ENCODE measurements around the gene OR12D2.

Gene OR12D2

DNA sequence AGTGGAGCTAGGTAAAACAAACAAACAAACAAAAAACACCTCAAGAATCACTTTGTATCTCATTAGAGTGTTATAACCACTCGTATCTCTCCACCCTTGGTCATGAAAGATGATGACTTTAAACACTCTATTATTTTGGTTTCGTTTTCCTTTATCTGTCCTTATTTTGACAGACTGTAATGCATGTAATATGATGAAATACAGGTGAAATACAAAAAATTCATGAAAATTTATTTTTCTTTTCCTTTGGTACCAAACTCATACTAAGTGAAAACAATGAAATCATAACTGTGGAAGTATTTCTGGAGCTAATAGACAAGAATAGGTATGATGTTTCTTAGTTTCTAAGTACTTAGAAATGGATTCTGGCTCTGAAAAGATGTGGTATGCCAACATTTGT is 4.1 kb downstream of the OR12D2 start:
- TF ChIP-seq, protein P1, sequence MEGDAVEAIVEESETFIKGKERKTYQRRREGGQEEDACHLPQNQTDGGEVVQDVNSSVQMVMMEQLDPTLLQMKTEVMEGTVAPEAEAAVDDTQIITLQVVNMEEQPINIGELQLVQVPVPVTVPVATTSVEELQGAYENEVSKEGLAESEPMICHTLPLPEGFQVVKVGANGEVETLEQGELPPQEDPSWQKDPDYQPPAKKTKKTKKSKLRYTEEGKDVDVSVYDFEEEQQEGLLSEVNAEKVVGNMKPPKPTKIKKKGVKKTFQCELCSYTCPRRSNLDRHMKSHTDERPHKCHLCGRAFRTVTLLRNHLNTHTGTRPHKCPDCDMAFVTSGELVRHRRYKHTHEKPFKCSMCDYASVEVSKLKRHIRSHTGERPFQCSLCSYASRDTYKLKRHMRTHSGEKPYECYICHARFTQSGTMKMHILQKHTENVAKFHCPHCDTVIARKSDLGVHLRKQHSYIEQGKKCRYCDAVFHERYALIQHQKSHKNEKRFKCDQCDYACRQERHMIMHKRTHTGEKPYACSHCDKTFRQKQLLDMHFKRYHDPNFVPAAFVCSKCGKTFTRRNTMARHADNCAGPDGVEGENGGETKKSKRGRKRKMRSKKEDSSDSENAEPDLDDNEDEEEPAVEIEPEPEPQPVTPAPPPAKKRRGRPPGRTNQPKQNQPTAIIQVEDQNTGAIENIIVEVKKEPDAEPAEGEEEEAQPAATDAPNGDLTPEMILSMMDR (IDR thresholded peaks at IDR 0.05) = no peak
- DNase-seq (ENCODE audit: low spot score) = no peak
- H3K27ac ChIP-seq = no peak overlapping the region
- H3K4me3 ChIP-seq = no peak overlapping the region

DNA sequence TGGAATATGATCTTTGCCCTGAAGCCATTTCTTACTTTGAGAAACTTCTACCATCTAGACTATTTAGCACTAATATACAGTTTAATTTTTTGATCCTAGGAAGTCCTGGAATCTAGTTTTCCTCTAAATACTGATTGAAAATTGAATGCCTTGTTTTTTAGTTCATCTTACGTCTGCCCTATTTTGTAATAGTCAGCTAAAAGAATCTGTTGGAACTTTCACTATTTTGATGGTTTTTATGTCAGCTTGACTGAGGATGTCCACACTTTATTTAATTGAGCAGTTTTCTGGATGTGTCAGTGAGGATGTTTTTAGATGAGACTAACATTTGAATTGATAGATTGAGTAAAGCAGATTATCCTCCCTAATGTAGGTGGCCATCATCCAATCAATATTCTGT is 8.4 kb downstream of the OR12D2 start:
- H3K27ac ChIP-seq = no peak overlapping the region
- H3K4me3 ChIP-seq = no peak overlapping the region
- TF ChIP-seq, protein P1 (IDR thresholded peaks at IDR 0.05) = no peak
- DNase-seq (ENCODE audit: low spot score) = no peak

DNA sequence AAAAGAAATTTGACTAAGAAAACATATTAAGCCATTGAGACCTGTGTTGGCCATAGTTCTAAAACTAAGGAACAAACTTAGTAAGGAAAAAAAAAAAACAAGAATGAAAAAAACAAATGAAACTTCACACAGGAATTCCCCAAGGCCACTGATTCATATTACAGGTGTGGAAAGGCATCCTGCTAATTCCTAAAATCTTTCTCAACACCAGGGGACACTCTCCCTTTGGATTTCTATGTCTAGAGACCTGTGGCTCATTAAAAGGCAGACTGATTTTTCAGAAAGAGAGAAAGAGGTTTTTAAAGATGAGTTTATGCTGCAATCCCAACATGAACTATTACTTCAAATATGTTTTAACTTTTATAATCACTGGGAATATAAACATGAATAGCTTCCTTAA is 19.2 kb downstream of the OR12D2 start, which contains the start of gene OR12D1:
OR12D1 (plus strand) TSS at position 341 of the 400 bp plus-strand sequence.
- TF ChIP-seq, protein P1 (IDR thresholded peaks at IDR 0.05) = no peak
- Histone ChIP-seq H3K4me3 (no peak within 1 kb of the TSS), H3K27ac (no peak within 1 kb of the TSS)
- no peak for DNase-seq (ENCODE audit: low spot score)

DNA sequence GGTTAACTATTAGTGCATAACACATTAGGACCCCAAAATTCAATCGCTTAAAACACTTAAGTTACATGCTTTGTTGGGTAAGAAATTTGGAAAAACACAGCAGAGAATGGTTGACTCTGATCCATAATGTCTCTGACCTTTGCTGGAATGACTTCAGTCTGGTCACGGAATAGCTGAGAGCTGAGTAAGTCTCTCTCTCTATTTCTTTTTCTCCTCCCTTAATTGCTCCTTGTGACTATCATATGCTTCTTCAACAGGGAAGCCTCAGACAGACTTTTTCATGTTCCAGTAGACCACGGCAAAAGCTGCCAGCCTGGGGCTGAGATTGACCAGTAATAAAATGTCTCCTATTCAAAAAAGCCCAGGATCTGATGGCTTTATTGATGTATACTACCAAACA is 24.1 kb downstream of the OR12D2 start:
- H3K27ac ChIP-seq = no peak overlapping the region
- DNase-seq (ENCODE audit: low spot score) = no peak
- TF ChIP-seq, protein P1 (IDR thresholded peaks at IDR 0.05) = no peak
- H3K4me3 ChIP-seq = no peak overlapping the region

DNA sequence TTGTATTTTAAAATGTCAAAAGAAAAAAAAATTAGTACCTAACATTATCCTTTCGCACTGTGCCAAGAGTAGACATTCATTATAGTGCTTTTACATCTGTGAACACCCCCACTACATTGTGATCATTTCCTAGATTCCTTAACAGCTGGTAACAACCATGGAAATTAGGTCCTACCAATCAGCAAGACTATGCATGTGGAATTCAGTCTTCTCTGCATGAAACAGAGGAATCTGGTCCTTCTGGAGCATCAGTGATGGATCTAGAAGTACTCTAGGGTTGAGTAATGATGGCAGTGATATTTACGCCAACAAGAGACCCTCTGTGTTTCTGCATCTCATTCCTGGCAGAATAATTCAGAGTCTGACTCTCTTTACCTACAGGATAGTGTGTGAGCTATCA is 28.7 kb downstream of the OR12D2 start:
- TF ChIP-seq, protein P1 (IDR thresholded peaks at IDR 0.05) = no peak
- H3K4me3 ChIP-seq = no peak overlapping the region
- DNase-seq (ENCODE audit: low spot score) = no peak
- no peak overlapping the region for H3K27ac ChIP-seq

DNA sequence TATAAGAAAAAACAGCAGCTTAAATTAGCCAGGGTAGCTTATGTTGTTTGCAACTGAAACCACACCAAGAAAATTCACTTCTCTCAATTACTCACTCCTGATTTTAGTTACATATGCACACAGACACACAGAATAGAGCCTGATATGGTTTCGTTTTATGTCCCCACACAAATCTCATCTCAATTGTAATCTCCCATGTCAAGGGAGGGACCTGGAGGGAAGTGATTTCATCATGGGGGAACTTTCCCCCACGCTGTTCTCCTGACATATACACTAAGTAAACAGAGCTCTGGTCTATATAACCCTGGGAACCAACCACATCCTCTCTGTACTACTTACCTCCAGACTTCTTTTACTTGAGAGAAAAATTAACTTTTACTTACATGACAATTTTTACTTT is 29.1 kb downstream of the OR12D2 start:
- no peak overlapping the region for H3K4me3 ChIP-seq
- DNase-seq (ENCODE audit: low spot score) = no peak
- H3K27ac ChIP-seq = no peak overlapping the region
- TF ChIP-seq, protein P1 (IDR thresholded peaks at IDR 0.05) = no peak

DNA sequence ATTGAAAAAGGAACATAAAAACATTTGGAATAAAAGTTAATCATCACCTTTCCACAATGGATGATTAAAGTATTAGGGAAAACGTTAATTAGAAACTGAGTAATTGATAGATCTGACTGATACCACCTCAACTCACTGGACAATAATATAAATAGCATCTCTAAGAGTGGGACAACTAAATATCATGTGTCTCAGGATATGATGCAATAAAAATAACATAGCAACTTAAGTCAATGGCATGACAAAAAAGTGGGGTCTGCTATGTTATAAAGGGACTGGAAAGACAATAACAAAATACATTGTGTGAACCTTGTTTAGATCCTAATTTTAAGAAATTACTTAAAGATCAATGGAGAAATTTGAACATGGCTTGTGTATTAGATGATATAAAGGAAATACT is 29.6 kb downstream of the OR12D2 start:
- H3K27ac ChIP-seq = no peak overlapping the region
- TF ChIP-seq, protein P1 (IDR thresholded peaks at IDR 0.05) = no peak
- H3K4me3 ChIP-seq = no peak overlapping the region
- no peak for DNase-seq (ENCODE audit: low spot score)
